C4-2B (cell line): ENCODE data around the gene ADH7.

ENCODE experiments used
- CTCF ChIP-seq: fragments of 450-650 bp; conservative IDR thresholded peaks from 2 replicates; pipeline ENCODE4 v1.5.1; 2017; ENCODE audit warnings: mild to moderate bottlenecking
- ZFX ChIP-seq: fragments of 450-650 bp; IDR thresholded peaks from 2 replicates; pipeline ENCODE4 v1.6.1; 2017

- TF ChIP-seq ZFX (no peak), CTCF (no peak)
Measured at GRCh38 chr4:99438405-99438780, 3.3 kb upstream of the ADH7 start.
